Measurements from ENCODE around the gene SPOCK2. TPM values are rescaled to one million over a fixed set of nuclear protein-coding genes. Genes with fewer than 3 reads are reported as not detected.

Gene SPOCK2
- total RNA-seq, 1 experiment from 2014 or later = 1.1 TPM

DNA sequence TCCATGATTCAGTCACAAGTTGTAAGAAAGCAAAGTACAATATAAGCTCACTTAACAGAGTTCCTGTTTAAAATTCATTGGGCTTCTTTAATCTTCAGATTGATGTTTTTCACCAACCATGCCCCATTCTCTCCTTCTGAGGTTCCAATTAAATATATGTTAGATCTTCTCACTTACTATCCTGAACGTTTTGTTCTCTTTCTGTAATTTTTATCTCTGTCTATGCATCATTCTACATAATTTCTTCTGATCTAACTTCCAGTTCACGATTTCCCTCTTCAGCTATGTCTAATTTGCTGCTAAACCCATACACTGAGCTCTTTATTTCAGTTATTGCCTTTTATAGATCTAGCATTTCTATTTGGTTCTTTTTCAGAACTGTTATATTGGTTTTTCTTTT is 28.0 kb upstream of the SPOCK2 start:
- Histone ChIP-seq H3K4me1 (ENCODE audit: control insufficient read depth in 1 of 2, insufficient read depth in 2 of 2, low read length in 2 of 2) (no peaks in the 10 kb centered on the region), H3K9me2 (ENCODE audit: insufficient read depth) (no peaks in the 10 kb centered on the region), H2AFZ (ENCODE audit: low read depth, low read length, poor library complexity, severe bottlenecking) (no peak overlapping the region), H3K4me2 (ENCODE audit: low read length) (no peak overlapping the region), H3K4me3 (replicated peaks in 1 of 2; ENCODE audit: low read depth in 1 of 2, low read length in 2 of 2) (no peak overlapping the region), H3K9me3 (ENCODE audit: control insufficient read depth in 1 of 2, insufficient read depth in 1 of 2, low read depth in 1 of 2, low read length in 2 of 2) (no peaks in the 10 kb centered on the region), H3K27me3 (ENCODE audit: insufficient read depth, low read length) (no peaks in the 10 kb centered on the region), H3K36me3 (ENCODE audit: control insufficient read depth in 1 of 2, insufficient read depth in 2 of 2, low read length in 2 of 2) (no peaks in the 10 kb centered on the region), H3K27ac (ENCODE audit: low read depth, low read length) (no peak overlapping the region), H3K79me2 (ENCODE audit: insufficient read depth, low read length) (no peaks in the 10 kb centered on the region), H4K20me1 (ENCODE audit: insufficient read depth) (no peaks in the 10 kb centered on the region), H3K9ac (ENCODE audit: low read length) (no peak overlapping the region)
- intact Hi-C loops (cut with micrococcal nuclease) = no loop called here
- ChIA-PET POLR2A (no interaction called here), RAD21 (ENCODE audit: low non-redundant PET in 1 of 2, low total read pairs in 2 of 2, uncharacterized antibody in 2 of 2, unreplicated experiment in 2 of 2) (no interaction called here), CTCF (no interaction called here)
- no peak for TF ChIP-seq RAD21 (IDR thresholded peaks at IDR 0.05; ENCODE audit: low read depth)
- TF ChIP-seq SRF (IDR thresholded peaks at IDR 0.05; ENCODE audit: low read depth) = no peak
- no peak for TF ChIP-seq EZH2phosphoT487 (IDR thresholded peaks at IDR 0.05; ENCODE audit: borderline replicate concordance)
- TF ChIP-seq YY1 (IDR thresholded peaks at IDR 0.05; ENCODE audit: extremely low read depth, insufficient replicate concordance, low read depth, low read length) = no peak
- no peak for TF ChIP-seq POLR2A (IDR thresholded peaks at IDR 0.05; ENCODE audit: borderline replicate concordance, extremely low read depth, insufficient read depth, insufficient read length)
- TF ChIP-seq EGR1 (IDR thresholded peaks at IDR 0.05; ENCODE audit: low read depth) = no peak
- no peak for TF ChIP-seq POLR2AphosphoS5 (IDR thresholded peaks at IDR 0.05; ENCODE audit: low read depth, low read length)
- no peak for TF ChIP-seq CEBPB (IDR thresholded peaks at IDR 0.05; ENCODE audit: low read depth)
- no peak for TF ChIP-seq TCF7L2 (IDR thresholded peaks at IDR 0.05; ENCODE audit: borderline replicate concordance, extremely low read depth, insufficient read depth, insufficient read length)
- no peak for TF ChIP-seq ELF1 (IDR thresholded peaks at IDR 0.05; ENCODE audit: borderline replicate concordance, low read depth)
- no peak for TF ChIP-seq JUND (IDR thresholded peaks at IDR 0.05)
- TF ChIP-seq ZFX (IDR thresholded peaks at IDR 0.05) = no peak
- no peak for DNase-seq (ENCODE audit: low read depth, low spot score)
- BruUV-seq (replicated peaks) = no TSS peak
- no peak for ATAC-seq
